ENCODE results near the gene THYN1. TPM values are rescaled to one million over a fixed set of nuclear protein-coding genes. Genes with fewer than 3 reads are reported as not detected.
A peak's percentile ranks its signal among the peaks of the same experiment; 100 is the strongest.

The THYN1 gene
- total RNA-seq, 2 donors from 2014 or later = 70.4 to 89.0 TPM

DNA sequence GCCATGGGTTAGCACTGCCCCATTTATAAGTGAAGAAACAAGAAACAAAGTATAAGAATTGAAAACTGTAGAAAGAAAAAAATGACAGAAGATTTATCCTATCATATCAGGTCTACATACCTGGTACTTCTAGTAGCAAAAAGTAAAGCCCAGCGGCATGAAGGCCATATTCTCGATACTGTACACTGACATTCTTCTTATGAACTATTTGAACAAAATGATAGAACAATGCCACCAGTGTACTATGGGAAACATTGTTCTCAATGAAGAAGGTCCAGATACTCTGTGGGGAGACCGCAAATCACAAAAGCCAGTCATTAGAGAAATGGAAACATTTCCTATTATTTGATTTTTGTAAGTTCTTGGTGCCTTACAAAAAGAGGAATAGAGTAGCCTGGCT lies 36.3 kb downstream of the THYN1 start:
- ATAC-seq (replicated peaks in 1 of 2) (no peak), DNase-seq (no peak)
- peaks cover 58% of the 10 kb centered on the region for H3K4me1 Mint-ChIP-seq (ENCODE audit: low read depth)
- no peaks in the 10 kb centered on the region for H3K27me3 Mint-ChIP-seq (ENCODE audit: low read depth)
- H3K9me3 Mint-ChIP-seq = no peaks in the 10 kb centered on the region
- no peak overlapping the region for H3K27ac Mint-ChIP-seq
- peaks cover 9 to 28% of the 10 kb centered on the region in 2 donors for H3K36me3 Mint-ChIP-seq (ENCODE audit: insufficient read depth in 2 of 2)
- H3K4me3 Mint-ChIP-seq = no peak overlapping the region

DNA sequence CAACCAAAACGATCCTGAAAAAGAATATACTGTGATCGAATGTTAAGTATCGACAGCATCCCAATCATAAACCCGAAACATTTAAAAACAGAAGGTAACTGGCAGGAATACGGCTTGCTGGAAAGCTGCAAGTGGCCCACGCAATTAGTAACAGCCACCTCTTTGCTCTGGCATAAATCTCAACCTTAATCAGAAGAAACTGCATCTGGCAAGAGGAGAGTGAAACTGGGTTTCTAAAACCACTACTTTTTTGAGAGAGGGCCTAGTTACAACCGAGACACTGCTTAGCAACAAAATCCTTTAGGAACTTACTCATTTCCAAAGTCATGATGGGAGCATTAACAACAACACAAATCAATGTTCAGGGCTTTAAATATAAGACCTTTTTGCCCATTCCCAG lies 37.3 kb downstream of the THYN1 start:
- no peak for ATAC-seq (replicated peaks in 1 of 2)
- Mint-ChIP-seq H3K4me3 (no peak overlapping the region), H3K27ac (no peak overlapping the region), H3K27me3 (ENCODE audit: low read depth) (no peaks in the 10 kb centered on the region), H3K4me1 (ENCODE audit: low read depth) (peaks cover 48% of the 10 kb centered on the region), H3K36me3 (ENCODE audit: insufficient read depth in 2 of 2) (peaks cover 9 to 31% of the 10 kb centered on the region in 2 donors), H3K9me3 (no peaks in the 10 kb centered on the region)
- no peak for DNase-seq

DNA sequence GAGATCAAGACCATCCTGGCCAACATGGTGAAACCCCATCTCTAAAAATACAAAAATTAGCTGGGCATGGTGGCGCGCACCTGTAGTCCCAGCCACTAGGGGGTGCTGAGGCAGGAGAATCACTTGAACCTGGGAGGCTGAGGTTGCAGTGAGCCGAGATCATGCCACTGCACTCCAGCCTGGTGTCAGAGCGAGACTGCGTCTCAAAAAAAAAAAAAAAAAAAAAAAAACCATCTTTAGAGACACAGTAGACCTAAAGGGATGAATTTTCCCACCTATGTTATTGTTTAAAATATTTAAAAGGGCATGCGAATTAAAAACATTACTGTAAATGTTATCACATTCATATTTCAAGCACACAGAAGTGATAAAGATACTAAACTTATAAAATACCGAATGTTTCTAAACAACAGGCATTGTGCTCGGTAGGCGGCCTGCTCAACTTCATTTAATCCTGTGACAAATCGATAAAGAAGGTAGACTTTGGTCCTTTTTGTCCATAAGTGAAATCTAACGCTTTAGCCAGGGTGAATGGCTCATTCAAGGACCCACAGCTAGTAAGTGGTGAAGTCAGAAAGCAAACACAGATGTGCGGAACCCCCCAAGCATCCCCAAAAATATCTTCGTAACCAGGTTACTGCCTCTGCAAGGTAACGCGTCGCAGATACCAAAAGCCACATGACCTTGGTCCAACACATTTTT lies 45.5 kb downstream of the THYN1 start:
- no peak overlapping the region for H3K27ac Mint-ChIP-seq
- no peak overlapping the region for H3K4me3 Mint-ChIP-seq
- H3K9me3 Mint-ChIP-seq = no peaks in the 10 kb centered on the region
- H3K36me3 Mint-ChIP-seq (ENCODE audit: insufficient read depth in 2 of 2) = peaks cover 12 to 46% of the 10 kb centered on the region in 2 donors
- no peaks in the 10 kb centered on the region for H3K27me3 Mint-ChIP-seq (ENCODE audit: low read depth)
- peak in 1 of 2 donors; percentile 42 for ATAC-seq (replicated peaks in 1 of 2)
- peak; percentile 69 to 75 for DNase-seq
- no peaks in the 10 kb centered on the region for H3K4me1 Mint-ChIP-seq (ENCODE audit: low read depth)

DNA sequence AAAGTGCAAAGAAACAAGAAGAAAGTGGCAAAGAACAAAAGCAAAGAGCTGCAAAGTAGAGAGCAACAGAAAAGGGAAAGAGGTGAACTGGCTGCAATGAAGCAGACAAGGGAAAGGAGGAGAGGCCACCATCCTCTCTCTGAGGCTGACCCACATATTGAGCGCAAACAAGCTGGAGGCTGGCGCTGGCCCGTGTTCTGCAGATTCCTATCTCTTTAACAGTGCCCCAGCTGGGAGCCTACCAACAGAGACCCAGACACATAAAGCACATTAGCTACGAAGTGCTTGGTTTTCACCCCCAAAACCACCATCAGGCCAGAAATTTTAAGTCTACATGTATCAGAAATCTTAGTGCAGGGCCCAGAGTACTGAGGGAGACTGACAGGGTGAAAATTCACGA lies 47.0 kb downstream of the THYN1 start:
- Mint-ChIP-seq H3K27me3 (ENCODE audit: low read depth) (no peaks in the 10 kb centered on the region), H3K4me3 (no peak overlapping the region), H3K36me3 (ENCODE audit: insufficient read depth in 2 of 2) (peaks cover 16 to 52% of the 10 kb centered on the region in 2 donors), H3K4me1 (ENCODE audit: low read depth) (no peaks in the 10 kb centered on the region), H3K27ac (no peak overlapping the region), H3K9me3 (no peaks in the 10 kb centered on the region)
- ATAC-seq (replicated peaks in 1 of 2) (no peak), DNase-seq (no peak)

DNA sequence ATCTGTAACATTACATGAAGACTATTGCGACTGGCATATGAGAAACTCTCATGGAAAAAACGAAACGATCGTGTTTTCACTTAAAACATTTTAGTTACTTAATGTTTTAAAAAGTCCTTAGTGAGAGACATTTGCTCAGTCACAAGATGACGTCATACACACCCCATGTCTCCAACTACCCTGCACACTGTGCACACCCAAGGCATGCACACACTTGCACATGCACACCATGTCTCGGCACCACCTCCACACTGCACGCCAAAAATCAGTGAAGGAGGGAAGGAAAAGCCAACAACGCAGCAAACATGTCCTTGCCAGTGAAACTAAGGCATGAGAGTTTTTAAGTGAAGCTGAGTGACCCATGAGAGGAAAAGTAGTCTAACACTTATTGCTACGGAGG lies 47.4 kb downstream of the THYN1 start:
- Mint-ChIP-seq H3K4me1 (ENCODE audit: low read depth) (no peaks in the 10 kb centered on the region), H3K9me3 (no peaks in the 10 kb centered on the region)
- no peak for DNase-seq

DNA sequence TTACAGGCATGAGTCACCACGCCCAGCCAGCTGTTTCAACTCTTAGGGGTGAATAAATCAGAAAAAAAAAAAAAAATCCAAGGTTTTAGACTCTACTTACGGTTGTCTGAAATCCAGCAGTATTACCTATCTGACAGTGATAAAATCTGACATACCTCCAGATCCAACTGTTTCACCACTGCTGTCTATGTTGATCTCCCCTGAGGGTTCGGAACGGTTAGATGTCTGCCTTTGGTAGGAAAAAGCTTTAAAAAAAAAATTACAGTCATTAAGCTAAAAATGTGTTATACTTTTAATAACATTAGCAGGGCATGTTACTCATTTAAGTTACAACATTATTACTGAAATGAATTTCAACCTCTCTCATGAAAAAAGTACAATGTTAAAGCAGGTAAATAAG lies 50.5 kb downstream of the THYN1 start:
- no peaks in the 10 kb centered on the region for H3K9me3 Mint-ChIP-seq
- no peaks in the 10 kb centered on the region for H3K4me1 Mint-ChIP-seq (ENCODE audit: low read depth)
- no peak for ATAC-seq (replicated peaks in 1 of 2)
- no peak overlapping the region for H3K4me3 Mint-ChIP-seq
- DNase-seq = no peak
- peaks cover 25 to 49% of the 10 kb centered on the region in 2 donors for H3K36me3 Mint-ChIP-seq (ENCODE audit: insufficient read depth in 2 of 2)
- no peaks in the 10 kb centered on the region for H3K27me3 Mint-ChIP-seq (ENCODE audit: low read depth)
- no peak overlapping the region for H3K27ac Mint-ChIP-seq

More for the DNA sequence above, 47.4 kb downstream of the THYN1 start:
- H3K27me3 Mint-ChIP-seq (ENCODE audit: low read depth) = no peaks in the 10 kb centered on the region
- no peak overlapping the region for H3K4me3 Mint-ChIP-seq
- no peak overlapping the region for H3K27ac Mint-ChIP-seq
- ATAC-seq (replicated peaks in 1 of 2) = no peak
- peaks cover 17 to 52% of the 10 kb centered on the region in 2 donors for H3K36me3 Mint-ChIP-seq (ENCODE audit: insufficient read depth in 2 of 2)

DNA sequence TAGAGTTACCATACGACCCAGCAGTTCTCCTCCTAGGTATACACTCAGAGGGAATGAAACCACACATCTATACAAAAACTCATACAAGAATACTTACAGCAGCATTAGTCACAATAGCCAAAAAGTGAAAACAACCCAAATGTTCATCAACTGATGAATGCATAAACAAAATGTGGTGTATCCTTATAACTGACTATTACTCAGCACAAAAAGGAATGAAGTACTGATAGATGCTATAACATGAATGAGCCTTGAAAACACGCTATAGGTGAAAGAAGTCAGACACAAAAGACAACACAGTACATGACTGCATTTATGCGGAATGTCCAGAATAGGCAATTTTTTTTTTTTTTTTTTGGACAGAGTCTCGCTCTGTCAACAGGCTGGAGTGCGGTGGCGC lies 52.5 kb downstream of the THYN1 start:
- DNase-seq (no peak), ATAC-seq (replicated peaks in 1 of 2) (no peak)
- Mint-ChIP-seq H3K27me3 (ENCODE audit: low read depth) (no peaks in the 10 kb centered on the region), H3K36me3 (ENCODE audit: insufficient read depth in 2 of 2) (peaks cover 21 to 49% of the 10 kb centered on the region in 2 donors), H3K4me1 (ENCODE audit: low read depth) (no peaks in the 10 kb centered on the region), H3K9me3 (no peaks in the 10 kb centered on the region), H3K27ac (no peak overlapping the region), H3K4me3 (no peak overlapping the region)

DNA sequence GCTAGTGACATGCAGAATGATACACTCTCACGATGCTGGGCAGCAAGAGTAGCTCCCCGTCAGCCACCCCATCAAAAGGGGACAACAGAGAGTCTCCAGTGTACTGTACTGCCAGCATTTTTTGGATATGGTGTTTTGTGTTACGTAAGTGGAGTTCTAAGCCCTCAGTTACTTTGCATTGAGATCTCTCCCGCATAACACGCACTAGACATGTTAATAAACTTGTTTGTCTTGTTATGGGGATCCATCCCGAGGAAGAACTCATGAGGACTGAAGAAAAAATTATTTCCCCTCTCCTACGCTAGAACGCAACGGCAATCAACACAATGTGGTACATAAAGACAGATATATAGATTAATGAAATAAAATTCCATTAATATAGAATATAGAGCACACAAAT lies 53.6 kb downstream of the THYN1 start:
- DNase-seq = no peak
- H3K36me3 Mint-ChIP-seq (ENCODE audit: insufficient read depth in 2 of 2) = peaks cover 17 to 43% of the 10 kb centered on the region in 2 donors
- H3K9me3 Mint-ChIP-seq = no peaks in the 10 kb centered on the region
- no peak overlapping the region for H3K27ac Mint-ChIP-seq
- H3K27me3 Mint-ChIP-seq (ENCODE audit: low read depth) = no peaks in the 10 kb centered on the region
- no peak for ATAC-seq (replicated peaks in 1 of 2)
- no peak overlapping the region for H3K4me3 Mint-ChIP-seq
- H3K4me1 Mint-ChIP-seq (ENCODE audit: low read depth) = no peaks in the 10 kb centered on the region

Other genes starting within 250 kb of the THYN1 start
- 1 to 10 TPM; 7.8 to 8.5 TPM for gene JAM3, start 184.3 kb downstream of the THYN1 start, total RNA-seq
- 10 to 100 TPM; 65.8 to 75.6 TPM for gene NCAPD3, start 29.4 kb downstream of the THYN1 start, total RNA-seq
- 10 to 100 TPM; 42.6 to 48.7 TPM for gene VPS26B, start 28.7 kb downstream of the THYN1 start, total RNA-seq
- 10 to 100 TPM; 21.6 to 24.0 TPM for gene ACAD8, start 216 bp upstream of the THYN1 start, total RNA-seq
- 10 to 100 TPM; 13.0 to 13.6 TPM for gene GLB1L3, start 23.0 kb upstream of the THYN1 start, total RNA-seq
- gene GLB1L2, start 78.6 kb upstream of the THYN1 start, total RNA-seq = 1 to 10 TPM; 1.1 to 2.4 TPM
- under 1 TPM; 0.05 to 0.42 TPM for gene B3GAT1, start 158.9 kb upstream of the THYN1 start, total RNA-seq